Mesothelial cell of epicardium (in vitro differentiated cells): ENCODE results near the gene CEACAM21. TPM values are rescaled to one million over a fixed set of nuclear protein-coding genes. Genes with fewer than 3 reads are reported as not detected.

Source experiments
- DNase-seq, 2 experiments: peaks; one replicate each; pipeline ENCODE4 v3.0.0; 2021; ENCODE audit warnings: low spot score in 2 of 2; ENCODE audit not compliant: unreplicated experiment in 2 of 2
- H3K27ac Mint-ChIP-seq: 2 replicates; pipeline ENCODE4 v1.8.0; 2021; ENCODE audit warnings: mixed read lengths
- H3K27me3 Mint-ChIP-seq: 2 replicates; pipeline ENCODE4 v1.8.0; 2021; ENCODE audit warnings: low read depth, mixed read lengths
- H3K36me3 Mint-ChIP-seq: 2 replicates; pipeline ENCODE4 v1.8.0; 2021; ENCODE audit warnings: mixed read lengths
- H3K4me1 Mint-ChIP-seq: 2 replicates; pipeline ENCODE4 v1.8.0; 2021; ENCODE audit warnings: mixed read lengths
- H3K4me3 Mint-ChIP-seq: 2 replicates; pipeline ENCODE4 v1.8.0; 2021; ENCODE audit warnings: mild to moderate bottlenecking, moderate library complexity, mixed read lengths
- H3K9me3 Mint-ChIP-seq: 2 replicates; pipeline ENCODE4 v1.8.0; 2021; ENCODE audit warnings: mixed read lengths
- CTCF ChIP-seq: fragments of 200-600 bp; sonication (generic); IDR thresholded peaks from one replicate; pipeline ENCODE4 v1.5.0; 2021; ENCODE audit warnings: antibody characterized with exemption; ENCODE audit not compliant: unreplicated experiment
- total RNA-seq: library from RNA; stranded (reverse); gene quantifications from 3 replicates; pipeline ENCODE4 v1.2.1, GENCODE V29; 2021

Gene CEACAM21
- total RNA-seq, 1 donor from 2014 or later, result not detected

GRCh38 chr19:41563854-41564514 is 12.0 kb upstream of the CEACAM21 start:
- Mint-ChIP-seq H3K27ac (no peak overlapping the region), H3K36me3 (no peaks in the 10 kb centered on the region), H3K4me3 (no peak overlapping the region), H3K27me3 (no peaks in the 10 kb centered on the region), H3K9me3 (peaks cover 56% of the 10 kb centered on the region), H3K4me1 (no peaks in the 10 kb centered on the region)
- no peak for TF ChIP-seq CTCF
- DNase-seq, result no peak

DNA sequence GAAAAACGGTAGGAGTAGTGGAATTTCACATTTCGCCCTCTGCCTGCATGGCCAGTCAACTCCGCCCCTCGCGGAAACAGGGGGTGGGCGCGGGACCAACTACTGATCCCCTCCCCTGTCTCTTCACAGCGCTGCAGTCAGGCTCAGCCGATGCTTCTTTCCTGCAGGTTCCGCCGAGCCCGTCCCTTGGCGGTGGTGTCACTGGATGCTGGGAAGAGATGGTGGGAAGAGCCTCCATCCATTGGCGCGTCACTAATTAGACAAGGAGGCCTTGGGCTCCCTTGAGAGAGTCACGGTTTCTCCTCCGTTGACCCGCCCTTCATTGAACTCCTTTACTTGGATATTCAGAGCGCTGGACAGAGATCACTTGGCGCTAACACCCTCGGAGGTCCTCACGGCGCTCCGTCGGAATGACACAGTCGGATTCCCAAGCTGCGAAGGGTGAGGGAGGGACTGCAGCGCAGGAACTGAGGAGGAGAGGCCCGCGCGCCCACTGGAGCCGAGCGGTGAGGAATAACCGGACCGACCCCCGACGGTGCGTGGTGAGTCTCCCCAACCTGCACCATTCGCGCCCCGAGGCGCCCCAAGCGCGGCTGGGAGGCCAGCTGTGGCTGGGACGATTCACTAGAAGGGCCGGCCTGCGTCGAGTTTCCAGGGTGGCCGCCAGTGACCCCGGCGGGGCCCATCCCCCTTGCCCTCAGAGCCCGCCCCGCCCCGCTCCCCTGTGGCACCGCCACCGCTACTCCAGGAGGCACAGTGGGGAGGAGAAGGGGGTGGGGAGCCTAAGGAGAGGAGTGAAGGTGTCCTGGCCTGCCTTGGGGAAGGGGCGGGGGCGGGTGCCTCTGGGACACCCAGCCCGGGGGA is 11.2 kb upstream of the CEACAM21 start:
- H3K27me3 Mint-ChIP-seq, result no peaks in the 10 kb centered on the region
- no peak overlapping the region for H3K27ac Mint-ChIP-seq
- no peak for TF ChIP-seq CTCF
- no peak for DNase-seq
- no peak overlapping the region for H3K4me3 Mint-ChIP-seq
- H3K36me3 Mint-ChIP-seq, result no peaks in the 10 kb centered on the region
- H3K4me1 Mint-ChIP-seq, result no peaks in the 10 kb centered on the region
- H3K9me3 Mint-ChIP-seq, result peaks cover 50% of the 10 kb centered on the region

- no peak overlapping the region for H3K4me3 Mint-ChIP-seq
- no peak for TF ChIP-seq CTCF
- no peaks in the 10 kb centered on the region for H3K27me3 Mint-ChIP-seq
- no peaks in the 10 kb centered on the region for H3K4me1 Mint-ChIP-seq
- no peak for DNase-seq
- no peak overlapping the region for H3K27ac Mint-ChIP-seq
- peaks cover 46% of the 10 kb centered on the region for H3K9me3 Mint-ChIP-seq
- H3K36me3 Mint-ChIP-seq, result no peaks in the 10 kb centered on the region
These were observed 10.6 kb upstream of the CEACAM21 start for GRCh38 chr19:41565379-41565720.

DNA sequence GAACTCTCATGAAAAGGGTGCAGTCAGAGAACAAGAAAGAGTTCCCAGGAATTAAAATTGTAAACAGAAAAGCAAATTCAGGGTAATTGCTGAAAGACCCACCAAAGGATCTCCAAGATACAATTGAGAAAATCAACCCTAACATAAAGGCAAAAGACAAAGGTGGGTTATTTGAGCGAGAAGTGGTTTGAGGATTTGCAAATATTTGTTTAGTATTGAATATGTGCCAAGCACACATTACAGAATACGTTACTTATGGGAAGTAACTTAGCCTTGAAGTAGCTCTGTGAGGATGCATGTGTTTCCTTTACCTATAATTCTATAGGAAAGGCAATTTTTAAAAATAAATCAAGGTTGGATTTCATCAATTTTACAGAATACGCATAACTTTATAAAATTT is 10.0 kb upstream of the CEACAM21 start:
- H3K27ac Mint-ChIP-seq, result no peak overlapping the region
- H3K27me3 Mint-ChIP-seq, result no peaks in the 10 kb centered on the region
- H3K4me3 Mint-ChIP-seq, result no peak overlapping the region
- no peaks in the 10 kb centered on the region for H3K4me1 Mint-ChIP-seq
- H3K9me3 Mint-ChIP-seq, result peaks cover 44% of the 10 kb centered on the region
- TF ChIP-seq CTCF, result no peak
- no peak for DNase-seq
- no peaks in the 10 kb centered on the region for H3K36me3 Mint-ChIP-seq

- no peak for TF ChIP-seq CTCF
- no peaks in the 10 kb centered on the region for H3K4me1 Mint-ChIP-seq
These were observed 6.3 kb upstream of the CEACAM21 start for GRCh38 chr19:41569481-41570150.

More at GRCh38 chr19:41569481-41570150, 6.3 kb upstream of the CEACAM21 start:
- no peak overlapping the region for H3K27ac Mint-ChIP-seq
- H3K36me3 Mint-ChIP-seq, result no peaks in the 10 kb centered on the region
- no peak for DNase-seq
- H3K27me3 Mint-ChIP-seq, result no peaks in the 10 kb centered on the region
- peaks cover 55% of the 10 kb centered on the region for H3K9me3 Mint-ChIP-seq
- no peak overlapping the region for H3K4me3 Mint-ChIP-seq
